ENCODE results near the gene SEC14L2. TPM values are rescaled to one million over a fixed set of nuclear protein-coding genes. Genes with fewer than 3 reads are reported as not detected.

The SEC14L2 gene
- total and polyA plus RNA-seq, 12 donors = 0.78 to 7.7 (median 4.2) TPM

GRCh38 chr22:30408388-30409102 lies 11.7 kb downstream of the SEC14L2 start:
- H3K27ac ChIP-seq = no peak overlapping the region
- no peaks in the 10 kb centered on the region for H3K27me3 ChIP-seq
- no peak for DNase-seq
- no peaks in the 10 kb centered on the region for H3K4me1 ChIP-seq (replicated peaks in 1 of 2)
- intact Hi-C loops (cut with DNase I) = no loop called here
- H3K4me3 ChIP-seq = no peak overlapping the region
- H3K36me3 ChIP-seq (replicated peaks in 1 of 2) = no peaks in the 10 kb centered on the region
- WGBS, 4 donors = 85 to 91% (median 89%) methylated on average over 7 to 13 of the region's 13 CpGs
- TF ChIP-seq, protein P1, sequence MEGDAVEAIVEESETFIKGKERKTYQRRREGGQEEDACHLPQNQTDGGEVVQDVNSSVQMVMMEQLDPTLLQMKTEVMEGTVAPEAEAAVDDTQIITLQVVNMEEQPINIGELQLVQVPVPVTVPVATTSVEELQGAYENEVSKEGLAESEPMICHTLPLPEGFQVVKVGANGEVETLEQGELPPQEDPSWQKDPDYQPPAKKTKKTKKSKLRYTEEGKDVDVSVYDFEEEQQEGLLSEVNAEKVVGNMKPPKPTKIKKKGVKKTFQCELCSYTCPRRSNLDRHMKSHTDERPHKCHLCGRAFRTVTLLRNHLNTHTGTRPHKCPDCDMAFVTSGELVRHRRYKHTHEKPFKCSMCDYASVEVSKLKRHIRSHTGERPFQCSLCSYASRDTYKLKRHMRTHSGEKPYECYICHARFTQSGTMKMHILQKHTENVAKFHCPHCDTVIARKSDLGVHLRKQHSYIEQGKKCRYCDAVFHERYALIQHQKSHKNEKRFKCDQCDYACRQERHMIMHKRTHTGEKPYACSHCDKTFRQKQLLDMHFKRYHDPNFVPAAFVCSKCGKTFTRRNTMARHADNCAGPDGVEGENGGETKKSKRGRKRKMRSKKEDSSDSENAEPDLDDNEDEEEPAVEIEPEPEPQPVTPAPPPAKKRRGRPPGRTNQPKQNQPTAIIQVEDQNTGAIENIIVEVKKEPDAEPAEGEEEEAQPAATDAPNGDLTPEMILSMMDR (IDR thresholded peaks at IDR 0.05) = no peak
- no peak for TF ChIP-seq POLR2A (IDR thresholded peaks at IDR 0.05)
- H3K9me3 ChIP-seq (replicated peaks in 1 of 3) = no peaks in the 10 kb centered on the region

DNA sequence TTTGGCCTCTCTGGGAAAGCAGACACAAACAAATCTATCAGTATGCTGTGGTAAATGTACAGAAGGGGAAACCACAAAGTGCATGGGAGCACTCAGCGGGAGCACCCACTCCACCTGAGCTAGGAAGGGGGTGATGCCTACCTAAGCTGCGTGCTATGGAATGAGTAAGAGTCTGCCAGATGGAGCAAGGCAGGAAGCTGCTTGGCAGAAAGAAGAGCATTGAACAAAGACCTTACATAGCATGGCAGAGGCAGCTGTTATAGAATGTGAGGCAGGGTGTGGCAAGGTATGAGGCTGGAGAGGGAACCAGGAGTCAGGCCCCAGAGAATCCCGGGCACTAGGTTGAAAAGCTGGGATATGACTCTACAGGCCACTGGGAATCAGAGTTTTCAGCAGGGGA lies 15.0 kb downstream of the SEC14L2 start:
- Histone ChIP-seq H3K27ac (no peak overlapping the region), H3K9me3 (replicated peaks in 1 of 3) (no peaks in the 10 kb centered on the region), H3K27me3 (no peaks in the 10 kb centered on the region), H3K4me1 (replicated peaks in 1 of 2) (no peaks in the 10 kb centered on the region), H3K4me3 (no peak overlapping the region), H3K36me3 (replicated peaks in 1 of 2) (peaks cover 0 to 12% of the 10 kb centered on the region in 2 donors)
- no peak for TF ChIP-seq POLR2A (IDR thresholded peaks at IDR 0.05)
- TF ChIP-seq, protein P1 (IDR thresholded peaks at IDR 0.05) = no peak
- no peak for DNase-seq
- intact Hi-C loops (cut with DNase I) = no loop called here
- 81 to 93% (median 87%) methylated on average over 3 of the region's 3 CpGs for WGBS, 4 donors

- TF ChIP-seq, protein P1 (IDR thresholded peaks at IDR 0.05) = no peak
- TF ChIP-seq POLR2A (IDR thresholded peaks at IDR 0.05) = no peak
- Histone ChIP-seq H3K4me3 (no peak overlapping the region), H3K27me3 (no peaks in the 10 kb centered on the region), H3K27ac (no peak overlapping the region), H3K9me3 (replicated peaks in 1 of 3) (no peaks in the 10 kb centered on the region), H3K36me3 (replicated peaks in 1 of 2) (peaks cover 0 to 23% of the 10 kb centered on the region in 2 donors), H3K4me1 (replicated peaks in 1 of 2) (no peaks in the 10 kb centered on the region)
- 76 to 92% (median 88%) methylated on average over 4 of the region's 4 CpGs for WGBS, 4 donors
- intact Hi-C loops (cut with DNase I) = no loop called here
- no peak for DNase-seq
These were observed 16.2 kb downstream of the SEC14L2 start for GRCh38 chr22:30413001-30413400.

DNA sequence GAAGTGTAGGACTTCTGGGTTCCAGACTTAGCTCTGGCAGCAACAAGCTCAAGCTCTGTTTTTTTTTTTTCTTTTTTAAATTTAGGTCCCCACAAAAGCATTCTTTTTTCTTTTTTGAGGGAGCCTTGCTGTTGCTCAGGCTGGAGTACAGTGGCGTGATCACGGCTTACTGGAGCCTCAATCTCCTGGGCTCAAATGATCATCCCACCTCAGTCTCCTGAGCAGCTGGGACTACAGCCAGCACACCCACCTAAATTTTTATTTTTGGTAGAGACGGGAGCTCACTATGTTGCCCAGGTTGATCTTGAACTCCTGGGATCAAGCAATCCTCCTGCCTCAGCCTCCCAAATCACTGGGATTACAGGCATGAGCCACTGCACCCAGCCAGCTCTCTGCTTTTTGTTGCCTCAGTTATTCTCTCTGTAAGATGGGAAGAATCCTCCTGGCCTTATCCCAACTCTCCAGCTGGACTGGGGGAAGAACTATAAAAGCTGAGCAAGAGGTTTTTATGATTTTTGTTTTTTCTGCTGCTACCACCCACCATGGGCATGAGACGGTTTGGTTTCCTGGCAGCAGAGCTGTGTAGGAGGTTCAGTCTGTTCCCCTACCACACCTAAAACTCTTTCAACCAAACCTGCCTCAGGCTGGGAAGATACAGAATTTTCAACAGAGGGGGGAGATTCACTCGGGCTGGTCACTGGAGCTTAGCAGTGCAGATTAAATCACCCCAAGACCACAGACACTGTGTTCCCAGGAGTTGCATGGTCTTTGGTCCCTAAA lies 17.1 kb downstream of the SEC14L2 start:
- WGBS, 4 donors = 86 to 95% (median 88%) methylated on average over 5 of the region's 5 CpGs
- peaks cover 0 to 32% of the 10 kb centered on the region in 2 donors for H3K36me3 ChIP-seq (replicated peaks in 1 of 2)
- H3K27me3 ChIP-seq = no peaks in the 10 kb centered on the region
- intact Hi-C loops (cut with DNase I) = no loop called here
- no peak overlapping the region for H3K4me3 ChIP-seq
- H3K4me1 ChIP-seq (replicated peaks in 1 of 2) = no peaks in the 10 kb centered on the region
- no peaks in the 10 kb centered on the region for H3K9me3 ChIP-seq (replicated peaks in 1 of 3)
- TF ChIP-seq, protein P1 (IDR thresholded peaks at IDR 0.05) = no peak
- no peak for TF ChIP-seq POLR2A (IDR thresholded peaks at IDR 0.05)
- DNase-seq = no peak
- H3K27ac ChIP-seq = no peak overlapping the region

Data from adrenal gland (tissue), 12 donors.